Endothelial cell (in vitro differentiated cells): ENCODE results near the gene NR2F1-AS1. TPM values are rescaled to one million over a fixed set of nuclear protein-coding genes. Genes with fewer than 3 reads are reported as not detected.

ENCODE experiments used
- DNase-seq: peaks from one replicate; pipeline ENCODE4 v3.0.0; 2021; ENCODE audit warnings: low spot score
- H3K27ac Mint-ChIP-seq: one replicate; pipeline ENCODE4 v1.8.0; 2021; ENCODE audit warnings: mixed read lengths, inconsistent platforms; ENCODE audit not compliant: unreplicated experiment
- H3K27me3 Mint-ChIP-seq: one replicate; pipeline ENCODE4 v1.8.0; 2021; ENCODE audit warnings: mild to moderate bottlenecking, moderate library complexity, mixed read lengths, inconsistent platforms; ENCODE audit not compliant: unreplicated experiment
- H3K36me3 Mint-ChIP-seq: one replicate; pipeline ENCODE4 v1.8.0; 2021; ENCODE audit warnings: mild to moderate bottlenecking, low read depth, mixed read lengths, inconsistent platforms; ENCODE audit not compliant: unreplicated experiment
- H3K4me1 Mint-ChIP-seq: one replicate; pipeline ENCODE4 v1.8.0; 2021; ENCODE audit warnings: mild to moderate bottlenecking, mixed read lengths, inconsistent platforms; ENCODE audit not compliant: unreplicated experiment
- H3K4me3 Mint-ChIP-seq: one replicate; pipeline ENCODE4 v1.8.0; 2021; ENCODE audit warnings: mild to moderate bottlenecking, mixed read lengths, inconsistent platforms; ENCODE audit not compliant: unreplicated experiment
- H3K9me3 Mint-ChIP-seq: one replicate; pipeline ENCODE4 v1.8.0; 2021; ENCODE audit warnings: mixed read lengths, inconsistent platforms; ENCODE audit not compliant: unreplicated experiment
- CTCF ChIP-seq: fragments of 200-600 bp; sonication (generic); IDR thresholded peaks from one replicate; pipeline ENCODE4 v1.5.0; 2021; ENCODE audit warnings: antibody characterized with exemption; ENCODE audit not compliant: unreplicated experiment
- total RNA-seq: library from RNA; stranded (reverse); fragmentation: NEBNext Ultra II Directional; extraction: Animal tissue kit (Norgen Biotek cat#: 25700); gene quantifications from one replicate; pipeline ENCODE4 v1.2.1, GENCODE V29; 2021; ENCODE audit not compliant: unreplicated experiment

NR2F1-AS1 gene
- total RNA-seq, 1 donor from 2014 or later: 6.4 TPM

GRCh38 chr5:93578813-93579691, 2.0 kb downstream of the NR2F1-AS1 start:
- TF ChIP-seq CTCF: no peak
- Mint-ChIP-seq H3K9me3 (no peaks in the 10 kb centered on the region), H3K36me3 (no peaks in the 10 kb centered on the region), H3K27ac (no peak overlapping the region), H3K4me3 (no peak overlapping the region), H3K4me1 (peaks cover 23% of the 10 kb centered on the region), H3K27me3 (peaks cover 21% of the 10 kb centered on the region)
- no peak for DNase-seq

- Mint-ChIP-seq H3K27me3 (peaks cover 25% of the 10 kb centered on the region), H3K4me3 (peak overlapping the region; percentile 45), H3K36me3 (peaks cover 3% of the 10 kb centered on the region), H3K9me3 (no peaks in the 10 kb centered on the region), H3K27ac (peak overlapping the region; percentile 42), H3K4me1 (peaks cover 31% of the 10 kb centered on the region)
- no peak for TF ChIP-seq CTCF
- no peak for DNase-seq
Observed at GRCh38 chr5:93577854-93578812, 2.9 kb downstream of the NR2F1-AS1 start.

- no peak overlapping the region for H3K4me3 Mint-ChIP-seq
- H3K27me3 Mint-ChIP-seq: peaks cover 25% of the 10 kb centered on the region
- no peaks in the 10 kb centered on the region for H3K9me3 Mint-ChIP-seq
- DNase-seq: no peak
- H3K27ac Mint-ChIP-seq: no peak overlapping the region
- H3K36me3 Mint-ChIP-seq: peaks cover 3% of the 10 kb centered on the region
- peaks cover 35% of the 10 kb centered on the region for H3K4me1 Mint-ChIP-seq
- TF ChIP-seq CTCF: no peak
Observed at GRCh38 chr5:93576994-93577853, 3.8 kb downstream of the NR2F1-AS1 start.

- peaks cover 39% of the 10 kb centered on the region for H3K4me1 Mint-ChIP-seq
Observed at GRCh38 chr5:93575461-93576414, 5.3 kb downstream of the NR2F1-AS1 start.

More at GRCh38 chr5:93575461-93576414, 5.3 kb downstream of the NR2F1-AS1 start:
- no peaks in the 10 kb centered on the region for H3K9me3 Mint-ChIP-seq
- H3K27me3 Mint-ChIP-seq: peaks cover 32% of the 10 kb centered on the region
- H3K36me3 Mint-ChIP-seq: peaks cover 3% of the 10 kb centered on the region
- H3K27ac Mint-ChIP-seq: no peak overlapping the region
- DNase-seq: no peak
- no peak overlapping the region for H3K4me3 Mint-ChIP-seq
- no peak for TF ChIP-seq CTCF
